ENCODE results near the gene AURKAIP1.
"Not testable (repeated sequence)": the region's sequence is repeated elsewhere in the genome, so short reads cannot be mapped to it uniquely, and the experiment has no call there.

AURKAIP1 gene

GRCh38 chr1:1388078-1388472, 13.1 kb upstream of the AURKAIP1 start:
- H3K27me3 ChIP-seq (replicated peaks; ENCODE audit: control insufficient read depth, insufficient read depth, low read length), result no peaks in the 10 kb centered on the region
- no peak overlapping the region for H3K4me3 ChIP-seq (replicated peaks; ENCODE audit: low read depth, low read length)
- TF ChIP-seq, protein P1, sequence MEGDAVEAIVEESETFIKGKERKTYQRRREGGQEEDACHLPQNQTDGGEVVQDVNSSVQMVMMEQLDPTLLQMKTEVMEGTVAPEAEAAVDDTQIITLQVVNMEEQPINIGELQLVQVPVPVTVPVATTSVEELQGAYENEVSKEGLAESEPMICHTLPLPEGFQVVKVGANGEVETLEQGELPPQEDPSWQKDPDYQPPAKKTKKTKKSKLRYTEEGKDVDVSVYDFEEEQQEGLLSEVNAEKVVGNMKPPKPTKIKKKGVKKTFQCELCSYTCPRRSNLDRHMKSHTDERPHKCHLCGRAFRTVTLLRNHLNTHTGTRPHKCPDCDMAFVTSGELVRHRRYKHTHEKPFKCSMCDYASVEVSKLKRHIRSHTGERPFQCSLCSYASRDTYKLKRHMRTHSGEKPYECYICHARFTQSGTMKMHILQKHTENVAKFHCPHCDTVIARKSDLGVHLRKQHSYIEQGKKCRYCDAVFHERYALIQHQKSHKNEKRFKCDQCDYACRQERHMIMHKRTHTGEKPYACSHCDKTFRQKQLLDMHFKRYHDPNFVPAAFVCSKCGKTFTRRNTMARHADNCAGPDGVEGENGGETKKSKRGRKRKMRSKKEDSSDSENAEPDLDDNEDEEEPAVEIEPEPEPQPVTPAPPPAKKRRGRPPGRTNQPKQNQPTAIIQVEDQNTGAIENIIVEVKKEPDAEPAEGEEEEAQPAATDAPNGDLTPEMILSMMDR (IDR thresholded peaks at IDR 0.05; ENCODE audit: insufficient read depth, low read length, poor library complexity, severe bottlenecking), result no peak
- DNase-seq (ENCODE audit: extremely low read depth, insufficient read length), result no peak
- peaks cover 43% of the 10 kb centered on the region for H3K36me3 ChIP-seq (ENCODE audit: control insufficient read depth, insufficient read depth, low read length)

GRCh38 chr1:1387098-1388077, 12.4 kb upstream of the AURKAIP1 start:
- no peak for DNase-seq (ENCODE audit: extremely low read depth, insufficient read length)

DNA sequence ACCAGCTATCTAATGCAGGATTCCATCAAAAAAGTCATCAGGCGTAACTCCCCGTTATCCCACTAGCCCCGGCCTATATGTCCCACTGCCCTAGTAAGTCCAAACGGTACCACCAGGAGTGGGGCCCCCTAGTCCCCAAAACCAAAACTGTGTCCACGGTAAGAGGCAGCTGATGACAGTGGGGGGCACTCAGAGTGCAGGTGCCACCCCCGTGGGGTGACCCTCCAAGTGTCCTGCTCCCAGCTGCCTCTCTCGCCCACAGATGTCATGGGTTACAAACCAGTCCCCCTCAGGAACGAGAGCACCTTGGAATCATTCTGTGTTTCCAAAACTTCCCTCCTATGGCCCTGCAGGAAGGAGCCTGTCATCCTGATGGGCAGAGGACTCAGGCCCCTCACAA, 10.9 kb upstream of the AURKAIP1 start:
- no peak overlapping the region for H3K4me3 ChIP-seq (replicated peaks; ENCODE audit: low read depth, low read length)

More at GRCh38 chr1:1387098-1388077, 12.4 kb upstream of the AURKAIP1 start:
- no peaks in the 10 kb centered on the region for H3K27me3 ChIP-seq (replicated peaks; ENCODE audit: control insufficient read depth, insufficient read depth, low read length)
- no peak overlapping the region for H3K4me3 ChIP-seq (replicated peaks; ENCODE audit: low read depth, low read length)
- TF ChIP-seq, protein P1 (IDR thresholded peaks at IDR 0.05; ENCODE audit: insufficient read depth, low read length, poor library complexity, severe bottlenecking), result no peak
- peaks cover 36% of the 10 kb centered on the region for H3K36me3 ChIP-seq (ENCODE audit: control insufficient read depth, insufficient read depth, low read length)

GRCh38 chr1:1385339-1385738, 10.3 kb upstream of the AURKAIP1 start:
- not testable (repeated sequence) for DNase-seq (ENCODE audit: extremely low read depth, insufficient read length); H3K27me3 ChIP-seq (replicated peaks; ENCODE audit: control insufficient read depth, insufficient read depth, low read length); H3K4me3 ChIP-seq (replicated peaks; ENCODE audit: low read depth, low read length)
- peaks cover 32% of the 10 kb centered on the region for H3K36me3 ChIP-seq (ENCODE audit: control insufficient read depth, insufficient read depth, low read length)

More for the DNA sequence above, 10.9 kb upstream of the AURKAIP1 start:
- TF ChIP-seq, protein P1 (IDR thresholded peaks at IDR 0.05; ENCODE audit: insufficient read depth, low read length, poor library complexity, severe bottlenecking), result no peak
- no peaks in the 10 kb centered on the region for H3K27me3 ChIP-seq (replicated peaks; ENCODE audit: control insufficient read depth, insufficient read depth, low read length)
- DNase-seq (ENCODE audit: extremely low read depth, insufficient read length), result no peak
- peaks cover 34% of the 10 kb centered on the region for H3K36me3 ChIP-seq (ENCODE audit: control insufficient read depth, insufficient read depth, low read length)

DNA sequence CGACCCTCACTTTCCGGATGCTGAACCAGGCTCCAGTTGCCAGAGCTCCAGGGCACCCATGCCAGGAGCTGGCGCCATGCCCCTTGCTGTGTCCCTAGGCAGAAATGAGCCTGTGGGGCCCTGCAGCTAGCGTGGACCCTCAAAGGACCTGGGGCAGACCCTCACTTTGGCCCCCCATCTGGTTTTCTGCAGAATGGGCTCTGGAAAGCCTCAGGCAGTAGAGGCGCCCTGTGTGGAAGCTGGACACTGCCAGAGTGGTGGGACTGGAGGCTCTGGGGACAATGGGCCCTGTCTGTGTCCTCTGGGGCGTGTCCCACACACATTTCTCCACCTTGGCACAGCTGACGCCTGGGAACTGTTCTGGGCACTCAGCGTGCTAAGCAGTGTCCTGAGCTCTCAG, 6.3 kb upstream of the AURKAIP1 start:
- TF ChIP-seq, protein P1 (IDR thresholded peaks at IDR 0.05; ENCODE audit: insufficient read depth, low read length, poor library complexity, severe bottlenecking), result no peak
- Histone ChIP-seq H3K36me3 (ENCODE audit: control insufficient read depth, insufficient read depth, low read length) (peaks cover 6% of the 10 kb centered on the region), H3K4me3 (replicated peaks; ENCODE audit: low read depth, low read length) (no peak overlapping the region), H3K27me3 (replicated peaks; ENCODE audit: control insufficient read depth, insufficient read depth, low read length) (no peaks in the 10 kb centered on the region)
- no peak for DNase-seq (ENCODE audit: extremely low read depth, insufficient read length)

DNA sequence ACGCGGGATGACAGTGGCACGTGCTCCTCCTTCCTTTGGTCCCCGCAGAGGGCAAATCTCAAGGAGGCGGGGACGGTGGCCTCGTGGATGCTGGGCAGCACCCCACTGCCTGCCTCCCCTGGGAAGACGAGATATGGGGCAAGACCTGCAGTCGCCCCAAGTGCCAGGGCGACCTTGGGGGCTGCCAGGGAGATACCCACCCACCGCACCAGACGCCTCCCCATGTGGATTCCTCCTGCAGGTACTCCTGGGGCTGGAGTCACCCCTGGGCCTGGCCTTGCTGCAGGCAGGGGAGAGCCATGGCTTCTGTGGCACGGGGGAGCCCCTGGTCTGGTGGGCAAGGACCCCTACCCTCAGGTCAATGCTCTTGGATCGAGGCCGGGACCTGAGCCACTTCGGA, 5.9 kb upstream of the AURKAIP1 start:
- TF ChIP-seq, protein P1 (IDR thresholded peaks at IDR 0.05; ENCODE audit: insufficient read depth, low read length, poor library complexity, severe bottlenecking), result no peak

More for the DNA sequence above, 5.9 kb upstream of the AURKAIP1 start:
- no peak for DNase-seq (ENCODE audit: extremely low read depth, insufficient read length)
- H3K36me3 ChIP-seq (ENCODE audit: control insufficient read depth, insufficient read depth, low read length), result peaks cover 6% of the 10 kb centered on the region
- H3K4me3 ChIP-seq (replicated peaks; ENCODE audit: low read depth, low read length), result no peak overlapping the region
- H3K27me3 ChIP-seq (replicated peaks; ENCODE audit: control insufficient read depth, insufficient read depth, low read length), result no peaks in the 10 kb centered on the region

Measured in GM06990 (cell line).